Anterior cingulate cortex (tissue), 58 donors: ENCODE results near the gene TBCB.
"Not testable (repeated sequence)": the region's sequence is repeated elsewhere in the genome, so short reads cannot be mapped to it uniquely, and the experiment has no call there.

Experiments
- DNase-seq, 58 donors: peaks; one replicate each; lab custom pipeline; 2025; lab: John Stamatoyannopoulos, UW

TBCB gene

DNA sequence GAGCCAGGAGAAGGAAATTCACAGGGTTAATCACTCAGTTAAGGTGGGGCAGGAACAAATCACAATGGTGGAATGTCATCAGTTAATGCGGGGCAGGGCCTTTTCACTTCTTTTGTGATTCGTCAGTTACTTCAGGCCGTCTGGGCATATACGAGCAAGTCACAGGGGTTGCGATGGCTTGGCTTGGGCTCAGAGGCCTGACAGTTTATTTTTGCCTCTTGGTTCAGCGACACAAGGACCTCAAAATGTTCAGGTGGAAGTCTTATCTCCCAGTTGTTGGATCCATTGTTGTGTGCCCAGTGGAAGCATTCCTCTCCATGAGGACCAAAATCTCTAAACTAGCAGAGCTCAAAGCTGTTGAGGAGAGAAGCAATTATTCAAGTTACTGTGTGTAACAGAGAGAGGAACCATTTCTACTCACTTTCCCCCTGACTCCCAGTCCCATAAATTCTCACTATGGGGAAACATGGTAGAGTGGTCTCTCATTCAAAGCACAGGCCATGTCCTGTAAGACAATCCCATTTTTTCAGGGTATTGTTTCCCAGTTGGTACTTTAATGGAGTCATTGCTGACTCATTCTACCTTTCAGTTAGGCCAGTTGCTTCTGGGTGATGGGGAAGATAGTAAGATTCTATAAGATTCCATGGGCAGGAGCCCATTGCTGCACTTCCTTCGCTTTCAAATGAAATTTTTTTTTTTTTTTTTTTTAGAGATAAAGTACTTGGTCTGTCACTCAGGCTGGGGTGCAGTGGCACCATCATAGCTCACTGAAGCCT is 45.7 kb downstream of the TBCB start:
- no peak for DNase-seq

DNA sequence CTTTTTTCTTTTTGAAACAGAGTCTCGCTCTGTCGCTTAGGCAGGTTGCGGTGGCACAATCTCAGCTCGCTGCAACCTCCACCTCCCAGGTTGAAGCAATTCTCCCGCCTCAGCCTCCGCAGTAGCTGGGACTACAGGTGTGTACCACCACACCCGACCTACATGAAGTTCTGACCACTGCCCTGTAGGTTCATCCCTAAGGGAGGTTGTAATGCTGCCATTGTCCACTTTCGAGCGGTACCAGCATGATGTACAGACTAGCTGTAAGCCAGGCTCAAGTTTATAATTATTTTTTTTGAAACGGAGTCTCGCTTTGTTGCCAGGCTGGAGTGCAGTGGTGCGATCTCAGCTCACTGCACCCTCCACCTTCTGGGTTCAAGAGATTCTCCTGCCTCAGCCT is 48.5 kb downstream of the TBCB start:
- no peak for DNase-seq

DNA sequence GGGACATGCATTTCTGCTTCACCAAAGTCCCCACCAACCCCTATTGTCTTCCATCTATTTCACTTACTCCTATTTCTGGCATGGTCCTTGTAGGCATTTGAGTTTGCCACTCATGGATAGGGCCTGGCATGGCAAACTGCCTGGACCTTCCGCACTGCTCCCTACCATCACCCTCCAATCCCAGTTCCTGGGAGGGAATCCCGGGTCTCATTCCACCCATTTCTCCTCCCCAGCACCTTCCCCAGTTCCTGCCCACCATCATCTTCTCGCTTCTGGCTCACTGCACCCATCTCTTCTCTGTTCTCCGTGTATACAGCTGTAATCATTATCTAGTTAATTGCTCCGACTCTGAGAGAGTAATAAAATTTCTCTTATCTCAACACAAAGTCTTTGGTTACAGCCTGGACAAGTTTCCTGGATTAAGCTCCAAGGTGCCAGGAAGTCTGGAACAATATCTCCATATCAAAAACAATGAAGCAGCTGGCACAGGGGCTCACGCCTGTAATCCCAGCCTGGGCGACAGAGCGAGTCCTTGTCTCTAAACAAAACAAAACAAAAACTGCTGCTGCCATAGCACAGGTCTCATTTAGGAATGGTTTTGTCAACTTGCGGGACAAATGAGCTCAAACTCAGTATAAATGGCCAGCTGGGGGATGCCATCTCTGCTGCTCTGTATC is 54.0 kb downstream of the TBCB start:
- DNase-seq: no peak

DNA sequence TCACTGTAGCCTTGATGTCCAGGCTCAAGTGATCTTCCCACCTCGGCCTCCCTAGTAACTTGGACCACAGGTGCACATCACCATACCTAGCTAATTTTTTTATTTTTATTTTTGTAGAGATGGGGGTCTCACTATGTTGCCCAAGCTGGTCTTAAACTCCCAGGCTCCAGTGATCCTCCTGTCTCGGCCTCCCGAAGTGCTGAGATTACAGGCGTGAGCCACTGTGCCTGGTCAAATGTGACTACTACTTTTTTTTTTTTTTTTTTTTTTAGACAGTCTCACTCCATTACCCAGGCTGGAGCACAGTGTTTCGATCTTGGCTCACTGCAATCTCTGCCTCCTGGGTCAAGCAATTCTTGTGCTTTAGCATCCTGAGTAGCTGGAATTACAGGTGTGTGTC is 57.6 kb downstream of the TBCB start:
- no peak for DNase-seq

DNA sequence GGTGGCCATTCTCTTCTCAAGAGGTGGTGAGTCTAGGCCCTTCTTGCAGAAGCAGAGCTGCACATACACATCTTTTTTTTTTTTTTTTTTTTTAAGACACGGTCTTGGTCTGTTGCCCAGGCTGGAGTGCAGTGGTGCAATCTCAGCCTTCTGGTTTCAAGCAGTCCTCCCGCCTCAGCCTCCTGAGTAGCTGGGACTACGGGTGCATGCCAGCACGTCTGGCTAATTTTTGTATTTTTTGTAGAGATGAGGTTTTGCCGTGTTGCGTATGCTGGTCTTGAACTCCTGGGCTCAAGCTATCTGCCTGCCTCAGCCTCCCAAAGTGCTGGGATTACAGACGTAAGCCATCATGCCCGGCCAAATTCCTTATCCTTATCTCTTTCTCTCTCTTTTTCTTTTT is 58.6 kb downstream of the TBCB start:
- not testable (repeated sequence) for DNase-seq
